Vagina (tissue), 2 donors: ENCODE measurements around the gene SENP3.

Experiments
- POLR2A ChIP-seq, 2 donors: fragments of 450-650 bp; IDR thresholded peaks; one replicate each; pipeline ENCODE4 v1.6.1; 2017; ENCODE audit warnings: antibody characterized with exemption in 2 of 2, mild to moderate bottlenecking in 2 of 2, moderate library complexity in 2 of 2
- POLR2AphosphoS5 ChIP-seq, 2 donors: sonication (generic); formaldehyde crosslinking; IDR thresholded peaks; one replicate each; pipeline ENCODE4 v1.9.0; 2017; ENCODE audit warnings: antibody characterized with exemption in 2 of 2, mild to moderate bottlenecking in 2 of 2, low read depth in 1 of 2; ENCODE audit not compliant: insufficient read depth in 1 of 2
- TF ChIP-seq, protein P1 (sequence below), 3 experiments: fragments of 450-650 bp in 2 of 3; fragments of 200-600 bp in 1 of 3; sonication (generic) in 1 of 3; IDR thresholded peaks; one replicate each; pipeline ENCODE4 v1.5.1; 2017 to 2019; ENCODE audit warnings: antibody characterized with exemption in 3 of 3, mild to moderate bottlenecking in 2 of 3, moderate library complexity in 2 of 3

DNA sequence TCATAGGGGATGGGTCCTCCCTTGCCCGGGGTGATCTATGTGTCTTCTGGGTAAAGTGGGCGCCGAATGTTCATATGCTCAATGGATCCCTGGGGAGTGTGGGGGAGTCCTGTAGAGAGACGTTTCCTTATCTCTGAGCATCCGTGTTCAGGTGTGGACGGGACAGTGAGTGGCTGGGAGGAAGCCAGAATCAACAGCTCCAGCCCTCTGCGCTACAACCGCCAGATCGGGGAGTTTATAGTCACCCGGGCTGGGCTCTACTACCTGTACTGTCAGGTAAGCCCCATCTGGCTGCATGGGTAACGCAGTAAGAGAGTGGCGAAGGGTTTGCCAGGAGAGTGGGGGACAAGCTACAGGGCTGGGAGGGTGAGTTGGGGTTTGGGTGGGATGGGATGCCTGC is 5.1 kb upstream of the SENP3 start:
- TF ChIP-seq POLR2AphosphoS5 (IDR thresholded peaks at IDR 0.05; ENCODE audit: insufficient read depth in 1 of 2, low read depth in 1 of 2) (no peak), POLR2A (IDR thresholded peaks at IDR 0.05) (no peak)
- TF ChIP-seq, protein P1, sequence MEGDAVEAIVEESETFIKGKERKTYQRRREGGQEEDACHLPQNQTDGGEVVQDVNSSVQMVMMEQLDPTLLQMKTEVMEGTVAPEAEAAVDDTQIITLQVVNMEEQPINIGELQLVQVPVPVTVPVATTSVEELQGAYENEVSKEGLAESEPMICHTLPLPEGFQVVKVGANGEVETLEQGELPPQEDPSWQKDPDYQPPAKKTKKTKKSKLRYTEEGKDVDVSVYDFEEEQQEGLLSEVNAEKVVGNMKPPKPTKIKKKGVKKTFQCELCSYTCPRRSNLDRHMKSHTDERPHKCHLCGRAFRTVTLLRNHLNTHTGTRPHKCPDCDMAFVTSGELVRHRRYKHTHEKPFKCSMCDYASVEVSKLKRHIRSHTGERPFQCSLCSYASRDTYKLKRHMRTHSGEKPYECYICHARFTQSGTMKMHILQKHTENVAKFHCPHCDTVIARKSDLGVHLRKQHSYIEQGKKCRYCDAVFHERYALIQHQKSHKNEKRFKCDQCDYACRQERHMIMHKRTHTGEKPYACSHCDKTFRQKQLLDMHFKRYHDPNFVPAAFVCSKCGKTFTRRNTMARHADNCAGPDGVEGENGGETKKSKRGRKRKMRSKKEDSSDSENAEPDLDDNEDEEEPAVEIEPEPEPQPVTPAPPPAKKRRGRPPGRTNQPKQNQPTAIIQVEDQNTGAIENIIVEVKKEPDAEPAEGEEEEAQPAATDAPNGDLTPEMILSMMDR (IDR thresholded peaks at IDR 0.05), result no peak
